Breast epithelium (tissue), 4 donors: Measurements from ENCODE around the gene SMAD6. TPM values are rescaled to one million over a fixed set of nuclear protein-coding genes. Genes with fewer than 3 reads are reported as not detected.

Source experiments
- DNase-seq, 2 donors: peaks; one replicate each; pipeline ENCODE4 v3.0.0-alpha.2; 2019; ENCODE audit warnings: low spot score in 2 of 2
- H3K27ac ChIP-seq, 2 donors: fragments of 200-600 bp; sonication (generic) in 1 of 2; one replicate each; pipeline ENCODE4 v1.5.1; 2016 to 2019; ENCODE audit warnings: mild to moderate bottlenecking in 1 of 2
- H3K27me3 ChIP-seq, 2 donors: fragments of 200-600 bp; sonication (generic) in 1 of 2; one replicate each; pipeline versions ENCODE4 v1.5.1 to v1.6.0; 2017 to 2019; ENCODE audit warnings: control low read depth in 1 of 2, mild to moderate bottlenecking in 1 of 2
- H3K36me3 ChIP-seq: fragments of 200-600 bp; one replicate; pipeline ENCODE4 v1.5.1; 2019
- H3K4me1 ChIP-seq, 2 donors: fragments of 200-600 bp; sonication (generic); one replicate each; pipeline ENCODE4 v1.5.1; 2016 to 2019; ENCODE audit warnings: control low read depth in 1 of 2
- H3K4me3 ChIP-seq, 3 donors: fragments of 200-600 bp; sonication (generic); 1 replicate in 2 of 3; 2 replicates in 1 of 3; pipeline ENCODE4 v1.5.1; 2016 to 2019; ENCODE audit warnings: mild to moderate bottlenecking in 3 of 3, moderate library complexity in 2 of 3
- H3K9me3 ChIP-seq, 2 donors: fragments of 200-600 bp; sonication (generic) in 1 of 2; one replicate each; pipeline ENCODE4 v1.5.1; 2016 to 2019; ENCODE audit warnings: control low read depth in 1 of 2
- CTCF ChIP-seq, 3 donors: fragments of 450-650 bp; IDR thresholded peaks; one replicate each; pipeline ENCODE4 v1.5.1; 2016 to 2017; ENCODE audit warnings: antibody characterized with exemption in 3 of 3, mild to moderate bottlenecking in 3 of 3, moderate library complexity in 3 of 3
- POLR2A ChIP-seq: fragments of 450-650 bp; IDR thresholded peaks from one replicate; pipeline ENCODE4 v1.6.1; 2016; ENCODE audit warnings: antibody characterized with exemption, mild to moderate bottlenecking, moderate library complexity
- POLR2AphosphoS5 ChIP-seq, 3 donors: sonication (generic); formaldehyde crosslinking; IDR thresholded peaks; one replicate each; pipeline ENCODE4 v1.6.1; 2017; ENCODE audit warnings: antibody characterized with exemption in 3 of 3
- intact Hi-C: fragments of 100-400 bp; cut with DNase I; formaldehyde crosslinking; loops from one replicate; pipeline ENCODE4 v1.15.1; 2023; ENCODE audit warnings: low total_unique reads
- total RNA-seq, 3 donors: library from RNA; depleted of rRNA; stranded (reverse); fragments of >200 nt; gene quantifications; one replicate each; pipeline ENCODE4 v1.1.0, GENCODE V29; 2016

SMAD6 gene
- total RNA-seq, 3 donors from 2014 or later, result 7.6 to 22.6 (median 13.4) TPM

GRCh38 chr15:66729331-66729951 is 27.4 kb downstream of the SMAD6 start:
- Histone ChIP-seq H3K27me3 (no peaks in the 10 kb centered on the region), H3K27ac (peak overlapping the region; percentile 50 to 86), H3K4me3 (peak overlapping the region; percentile 3 to 54 (median 20)), H3K4me1 (peaks cover 0 to 5% of the 10 kb centered on the region in 2 donors), H3K9me3 (no peaks in the 10 kb centered on the region), H3K36me3 (no peaks in the 10 kb centered on the region)
- no peak for TF ChIP-seq CTCF (IDR thresholded peaks at IDR 0.05)
- no peak for TF ChIP-seq POLR2AphosphoS5 (IDR thresholded peaks at IDR 0.05)
- TF ChIP-seq POLR2A, result no peak
- intact Hi-C loops, result no loop called here
- DNase-seq, result no peak

- H3K36me3 ChIP-seq, result no peaks in the 10 kb centered on the region
- intact Hi-C loops, result no loop called here
- H3K4me1 ChIP-seq, result no peaks in the 10 kb centered on the region
- no peak for DNase-seq
- H3K27me3 ChIP-seq, result no peaks in the 10 kb centered on the region
- TF ChIP-seq CTCF (IDR thresholded peaks at IDR 0.05) (no peak), POLR2AphosphoS5 (IDR thresholded peaks at IDR 0.05) (no peak), POLR2A (no peak)
- H3K9me3 ChIP-seq, result no peaks in the 10 kb centered on the region
- H3K27ac ChIP-seq, result peak overlapping the region in 1 of 2 donors; percentile 86
- H3K4me3 ChIP-seq, result peak overlapping the region in 1 of 3 donors; percentile 54
Observed at GRCh38 chr15:66730168-66731021, 28.4 kb downstream of the SMAD6 start.

GRCh38 chr15:66733976-66734375 is 31.9 kb downstream of the SMAD6 start:
- Histone ChIP-seq H3K27ac (peak overlapping the region; percentile 36 to 49), H3K36me3 (no peaks in the 10 kb centered on the region), H3K9me3 (no peaks in the 10 kb centered on the region), H3K27me3 (no peaks in the 10 kb centered on the region), H3K4me1 (no peaks in the 10 kb centered on the region), H3K4me3 (no peak overlapping the region)
- intact Hi-C loops, result no loop called here
- DNase-seq, result no peak
- no peak for TF ChIP-seq POLR2AphosphoS5 (IDR thresholded peaks at IDR 0.05)
- TF ChIP-seq POLR2A, result no peak
- TF ChIP-seq CTCF (IDR thresholded peaks at IDR 0.05), result no peak

- Histone ChIP-seq H3K4me3 (no peak overlapping the region), H3K36me3 (no peaks in the 10 kb centered on the region), H3K9me3 (no peaks in the 10 kb centered on the region), H3K4me1 (no peaks in the 10 kb centered on the region), H3K27ac (peak overlapping the region in 1 of 2 donors; percentile 49), H3K27me3 (no peaks in the 10 kb centered on the region)
- TF ChIP-seq CTCF (IDR thresholded peaks at IDR 0.05), result no peak
- TF ChIP-seq POLR2AphosphoS5 (IDR thresholded peaks at IDR 0.05), result no peak
- no peak for TF ChIP-seq POLR2A
- intact Hi-C loops, result no loop called here
- no peak for DNase-seq
Observed at GRCh38 chr15:66734961-66735908, 33.2 kb downstream of the SMAD6 start.
